SH-SY5Y (cell line): ENCODE results near the gene FAM20B.

Experiments
- GATA2 ChIP-seq: IDR thresholded peaks from 2 replicates; pipeline ENCODE4 v1.6.1; 2011; ENCODE audit warnings: mild to moderate bottlenecking, low read depth, low read length
- GATA3 ChIP-seq: IDR thresholded peaks from 2 replicates; pipeline ENCODE4 v1.6.1; 2011; ENCODE audit warnings: low read depth, mild to moderate bottlenecking, low read length, moderate library complexity

DNA sequence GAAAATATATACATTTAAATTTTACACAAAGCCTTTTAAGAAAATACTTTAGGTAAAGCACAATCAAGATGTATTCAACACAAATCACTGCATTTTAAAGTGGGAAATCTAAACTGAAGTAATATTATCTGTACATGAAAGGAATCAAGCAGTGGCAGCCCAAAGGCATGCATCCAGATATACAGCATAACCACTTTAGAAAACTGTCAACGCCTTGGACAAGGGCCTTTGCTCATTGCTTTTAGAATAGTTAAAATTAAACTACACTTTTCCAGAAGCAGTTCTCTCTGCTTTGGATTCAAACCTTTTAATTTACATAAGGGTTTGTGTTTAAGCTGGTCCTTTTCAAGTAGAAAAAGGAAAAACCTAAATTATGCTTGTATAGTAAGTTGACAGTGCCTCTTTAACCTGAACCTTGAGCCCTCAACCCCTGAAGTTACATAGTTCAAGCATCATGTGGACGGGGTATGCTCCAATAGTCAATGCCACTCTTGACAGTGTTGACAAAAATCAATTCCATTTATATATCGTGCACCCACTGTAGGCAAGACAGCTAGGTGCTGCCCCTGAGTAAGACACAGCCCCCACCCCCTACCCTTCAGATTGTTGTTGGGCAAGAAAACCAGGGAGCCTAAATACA lies 79.0 kb downstream of the FAM20B start:
- TF ChIP-seq GATA3 = no peak
- TF ChIP-seq GATA2 = no peak
